ENCODE measurements around the gene LAMTOR4.

The LAMTOR4 gene

GRCh38 chr7:100106633-100107032 lies 42.1 kb upstream of the LAMTOR4 start:
- no peak overlapping the region for H3K4me2 ChIP-seq (ENCODE audit: low read length, poor library complexity, severe bottlenecking)
- no peaks in the 10 kb centered on the region for H3K9me3 ChIP-seq (ENCODE audit: control insufficient read depth, low read length)
- H3K4ac ChIP-seq (ENCODE audit: low read depth in 1 of 2, low read length in 2 of 2) = no peak overlapping the region
- peaks cover 72 to 77% of the 10 kb centered on the region in 2 experiments for H3K36me3 ChIP-seq (ENCODE audit: control insufficient read depth in 1 of 2, insufficient read depth in 2 of 2, low read depth in 1 of 2, low read length in 2 of 2)
- peaks cover 12% of the 10 kb centered on the region for H3K79me1 ChIP-seq (replicated peaks; ENCODE audit: low read length, poor library complexity, severe bottlenecking)
- no peak overlapping the region for H3K27ac ChIP-seq (ENCODE audit: low read length, poor library complexity, severe bottlenecking)
- no peak overlapping the region for H3K23ac ChIP-seq (ENCODE audit: low read length in 2 of 2)
- no peak overlapping the region for H2BK12ac ChIP-seq (ENCODE audit: low read length in 2 of 2)
- no peak overlapping the region for H3K18ac ChIP-seq (ENCODE audit: low read depth in 1 of 2, low read length in 2 of 2)
- no peak for DNase-seq
- no peak overlapping the region for H2AK5ac ChIP-seq (ENCODE audit: low read length, severe bottlenecking)
- no peak overlapping the region for H2BK15ac ChIP-seq (ENCODE audit: low read depth, poor library complexity, severe bottlenecking)
- H3K4me1 ChIP-seq (ENCODE audit: control insufficient read depth, insufficient read depth, low read depth, low read length) = peaks cover 9% of the 10 kb centered on the region
- H3K9ac ChIP-seq (ENCODE audit: low read length) = no peak overlapping the region
- no peak overlapping the region for H2AFZ ChIP-seq (ENCODE audit: low read depth, low read length)
- H3K27me3 ChIP-seq (ENCODE audit: control insufficient read depth in 1 of 2, insufficient read depth in 1 of 2, low read length in 2 of 2) = no peaks in the 10 kb centered on the region
- no peak overlapping the region for H4K8ac ChIP-seq (ENCODE audit: low read length)
- 96% methylated on average over 17 of the region's 17 CpGs for WGBS
- H4K91ac ChIP-seq (ENCODE audit: low read length) = no peak overlapping the region
- H2BK120ac ChIP-seq (ENCODE audit: low read depth, low read length) = no peak overlapping the region
- H3K14ac ChIP-seq (ENCODE audit: low read length in 2 of 2) = no peak overlapping the region
- no peak overlapping the region for H3K4me3 ChIP-seq (ENCODE audit: insufficient read depth in 1 of 2, low read depth in 1 of 2, low read length in 2 of 2)
- no peak overlapping the region for H2BK5ac ChIP-seq (ENCODE audit: low read depth, low read length, poor library complexity, severe bottlenecking)

GRCh38 chr7:100107125-100107737 lies 41.5 kb upstream of the LAMTOR4 start:
- Histone ChIP-seq H3K27ac (ENCODE audit: low read length, poor library complexity, severe bottlenecking) (no peak overlapping the region), H3K23ac (ENCODE audit: low read length in 2 of 2) (no peak overlapping the region), H3K4ac (ENCODE audit: low read depth in 1 of 2, low read length in 2 of 2) (no peak overlapping the region), H2AFZ (ENCODE audit: low read depth, low read length) (no peak overlapping the region), H3K4me3 (ENCODE audit: insufficient read depth in 1 of 2, low read depth in 1 of 2, low read length in 2 of 2) (no peak overlapping the region), H3K36me3 (ENCODE audit: control insufficient read depth in 1 of 2, insufficient read depth in 2 of 2, low read depth in 1 of 2, low read length in 2 of 2) (peaks cover 78 to 83% of the 10 kb centered on the region in 2 experiments), H2AK5ac (ENCODE audit: low read length, severe bottlenecking) (no peak overlapping the region), H2BK15ac (ENCODE audit: low read depth, poor library complexity, severe bottlenecking) (peak overlapping the region; percentile 44), H2BK5ac (ENCODE audit: low read depth, low read length, poor library complexity, severe bottlenecking) (no peak overlapping the region), H3K4me2 (ENCODE audit: low read length, poor library complexity, severe bottlenecking) (no peak overlapping the region), H3K27me3 (ENCODE audit: control insufficient read depth in 1 of 2, insufficient read depth in 1 of 2, low read length in 2 of 2) (no peaks in the 10 kb centered on the region), H3K4me1 (ENCODE audit: control insufficient read depth, insufficient read depth, low read depth, low read length) (peaks cover 8% of the 10 kb centered on the region), H4K8ac (ENCODE audit: low read length) (peak overlapping the region; percentile 45), H3K14ac (ENCODE audit: low read length in 2 of 2) (no peak overlapping the region), H4K91ac (ENCODE audit: low read length) (peak overlapping the region; percentile 43), H2BK120ac (ENCODE audit: low read depth, low read length) (no peak overlapping the region), H3K9ac (ENCODE audit: low read length) (no peak overlapping the region), H3K9me3 (ENCODE audit: control insufficient read depth, low read length) (no peaks in the 10 kb centered on the region), H3K79me1 (replicated peaks; ENCODE audit: low read length, poor library complexity, severe bottlenecking) (peaks cover 12% of the 10 kb centered on the region), H2BK12ac (ENCODE audit: low read length in 2 of 2) (peak overlapping the region in 1 of 2 experiments; percentile 23), H3K18ac (ENCODE audit: low read depth in 1 of 2, low read length in 2 of 2) (no peak overlapping the region)
- 95% methylated on average over 25 of the region's 25 CpGs for WGBS
- no peak for DNase-seq

GRCh38 chr7:100107890-100108289 lies 40.8 kb upstream of the LAMTOR4 start:
- H2AFZ ChIP-seq (ENCODE audit: low read depth, low read length) = no peak overlapping the region
- 70% methylated on average over 11 of the region's 11 CpGs for WGBS
- no peaks in the 10 kb centered on the region for H3K27me3 ChIP-seq (ENCODE audit: control insufficient read depth in 1 of 2, insufficient read depth in 1 of 2, low read length in 2 of 2)
- no peak overlapping the region for H2BK120ac ChIP-seq (ENCODE audit: low read depth, low read length)
- H3K4ac ChIP-seq (ENCODE audit: low read depth in 1 of 2, low read length in 2 of 2) = no peak overlapping the region
- H3K14ac ChIP-seq (ENCODE audit: low read length in 2 of 2) = no peak overlapping the region
- peak overlapping the region; percentile 22 for H4K8ac ChIP-seq (ENCODE audit: low read length)
- H3K9me3 ChIP-seq (ENCODE audit: control insufficient read depth, low read length) = no peaks in the 10 kb centered on the region
- H4K91ac ChIP-seq (ENCODE audit: low read length) = no peak overlapping the region
- no peak overlapping the region for H3K4me2 ChIP-seq (ENCODE audit: low read length, poor library complexity, severe bottlenecking)
- no peak overlapping the region for H3K27ac ChIP-seq (ENCODE audit: low read length, poor library complexity, severe bottlenecking)
- peaks cover 2% of the 10 kb centered on the region for H3K4me1 ChIP-seq (ENCODE audit: control insufficient read depth, insufficient read depth, low read depth, low read length)
- peaks cover 12% of the 10 kb centered on the region for H3K79me1 ChIP-seq (replicated peaks; ENCODE audit: low read length, poor library complexity, severe bottlenecking)
- no peak overlapping the region for H3K9ac ChIP-seq (ENCODE audit: low read length)
- no peak overlapping the region for H3K4me3 ChIP-seq (ENCODE audit: insufficient read depth in 1 of 2, low read depth in 1 of 2, low read length in 2 of 2)
- no peak overlapping the region for H2BK5ac ChIP-seq (ENCODE audit: low read depth, low read length, poor library complexity, severe bottlenecking)
- no peak overlapping the region for H2BK15ac ChIP-seq (ENCODE audit: low read depth, poor library complexity, severe bottlenecking)
- peaks cover 83 to 88% of the 10 kb centered on the region in 2 experiments for H3K36me3 ChIP-seq (ENCODE audit: control insufficient read depth in 1 of 2, insufficient read depth in 2 of 2, low read depth in 1 of 2, low read length in 2 of 2)
- no peak overlapping the region for H2AK5ac ChIP-seq (ENCODE audit: low read length, severe bottlenecking)
- no peak overlapping the region for H3K23ac ChIP-seq (ENCODE audit: low read length in 2 of 2)
- peak overlapping the region in 1 of 2 experiments; percentile 43 for H3K18ac ChIP-seq (ENCODE audit: low read depth in 1 of 2, low read length in 2 of 2)
- no peak for DNase-seq
- peak overlapping the region in 1 of 2 experiments; percentile 21 for H2BK12ac ChIP-seq (ENCODE audit: low read length in 2 of 2)

GRCh38 chr7:100109521-100110163 lies 39.1 kb upstream of the LAMTOR4 start:
- Histone ChIP-seq H3K79me1 (replicated peaks; ENCODE audit: low read length, poor library complexity, severe bottlenecking) (peaks cover 17% of the 10 kb centered on the region), H3K4ac (ENCODE audit: low read depth in 1 of 2, low read length in 2 of 2) (no peak overlapping the region), H2BK15ac (ENCODE audit: low read depth, poor library complexity, severe bottlenecking) (no peak overlapping the region), H2BK120ac (ENCODE audit: low read depth, low read length) (no peak overlapping the region), H3K9me3 (ENCODE audit: control insufficient read depth, low read length) (no peaks in the 10 kb centered on the region), H3K23ac (ENCODE audit: low read length in 2 of 2) (no peak overlapping the region), H3K14ac (ENCODE audit: low read length in 2 of 2) (no peak overlapping the region), H3K27me3 (ENCODE audit: control insufficient read depth in 1 of 2, insufficient read depth in 1 of 2, low read length in 2 of 2) (no peaks in the 10 kb centered on the region), H4K8ac (ENCODE audit: low read length) (no peak overlapping the region), H3K27ac (ENCODE audit: low read length, poor library complexity, severe bottlenecking) (no peak overlapping the region), H3K4me3 (ENCODE audit: insufficient read depth in 1 of 2, low read depth in 1 of 2, low read length in 2 of 2) (no peak overlapping the region), H2AFZ (ENCODE audit: low read depth, low read length) (no peak overlapping the region), H4K91ac (ENCODE audit: low read length) (no peak overlapping the region), H3K4me2 (ENCODE audit: low read length, poor library complexity, severe bottlenecking) (no peak overlapping the region), H3K18ac (ENCODE audit: low read depth in 1 of 2, low read length in 2 of 2) (no peak overlapping the region), H2BK5ac (ENCODE audit: low read depth, low read length, poor library complexity, severe bottlenecking) (no peak overlapping the region), H3K4me1 (ENCODE audit: control insufficient read depth, insufficient read depth, low read depth, low read length) (no peaks in the 10 kb centered on the region), H3K9ac (ENCODE audit: low read length) (no peak overlapping the region), H3K36me3 (ENCODE audit: control insufficient read depth in 1 of 2, insufficient read depth in 2 of 2, low read depth in 1 of 2, low read length in 2 of 2) (peaks cover 88 to 89% of the 10 kb centered on the region in 2 experiments), H2BK12ac (ENCODE audit: low read length in 2 of 2) (no peak overlapping the region), H2AK5ac (ENCODE audit: low read length, severe bottlenecking) (no peak overlapping the region)
- no peak for DNase-seq
- WGBS = 91% methylated on average over 12 of the region's 12 CpGs

All from mesenchymal stem cell (in vitro differentiated cells and primary cell).